Activated naive CD4-positive, alpha-beta T cell treated with anti-CD3 and anti-CD28 coated beads, Interleukin-2, amount 50 U/mL, for 16 hours (primary cell): ENCODE results near the gene ACLY.
"Not testable (repeated sequence)": the region's sequence is repeated elsewhere in the genome, so short reads cannot be mapped to it uniquely, and the experiment has no call there.

Source experiments
- DNase-seq: peaks from one replicate; pipeline ENCODE4 v3.0.0-alpha.2; 2020

ACLY gene

GRCh38 chr17:41909088-41909487 lies 9.7 kb downstream of the ACLY start:
- DNase-seq: no peak

GRCh38 chr17:41907633-41908539 lies 10.9 kb downstream of the ACLY start:
- DNase-seq: no peak

GRCh38 chr17:41907185-41907556 lies 11.6 kb downstream of the ACLY start:
- DNase-seq: no peak

- no peak for DNase-seq
These were observed 12.1 kb downstream of the ACLY start for GRCh38 chr17:41906465-41907184.

GRCh38 chr17:41905172-41905571 lies 13.6 kb downstream of the ACLY start:
- DNase-seq: no peak

GRCh38 chr17:41904242-41904841 lies 14.4 kb downstream of the ACLY start:
- no peak for DNase-seq

GRCh38 chr17:41901646-41902045 lies 17.1 kb downstream of the ACLY start:
- DNase-seq: no peak

- DNase-seq: no peak
These were observed 22.0 kb downstream of the ACLY start for GRCh38 chr17:41896726-41897125.

GRCh38 chr17:41895617-41896016 lies 23.1 kb downstream of the ACLY start:
- DNase-seq: no peak

- DNase-seq: no peak
These were observed 23.9 kb downstream of the ACLY start for GRCh38 chr17:41894791-41895331.

GRCh38 chr17:41893384-41893783 lies 25.4 kb downstream of the ACLY start:
- DNase-seq: no peak

- DNase-seq: no peak
These were observed 26.8 kb downstream of the ACLY start for GRCh38 chr17:41892021-41892376.

- no peak for DNase-seq
These were observed 27.4 kb downstream of the ACLY start for GRCh38 chr17:41891135-41892020.

- DNase-seq: no peak
These were observed 30.3 kb downstream of the ACLY start for GRCh38 chr17:41888332-41888965.

GRCh38 chr17:41885733-41886132 lies 33.0 kb downstream of the ACLY start:
- no peak for DNase-seq

- DNase-seq: no peak
These were observed 36.0 kb downstream of the ACLY start for GRCh38 chr17:41882756-41883155.

- DNase-seq: no peak
These were observed 38.6 kb downstream of the ACLY start for GRCh38 chr17:41880130-41880529.

GRCh38 chr17:41874293-41874670 lies 44.5 kb downstream of the ACLY start:
- DNase-seq: not testable (repeated sequence)

GRCh38 chr17:41873559-41874292 lies 45.0 kb downstream of the ACLY start:
- DNase-seq: no peak

GRCh38 chr17:41871789-41872188 lies 47.0 kb downstream of the ACLY start:
- no peak for DNase-seq

- no peak for DNase-seq
These were observed 48.1 kb downstream of the ACLY start for GRCh38 chr17:41870627-41871026.
